ENCODE data around the gene CSTPP1. TPM values are rescaled to one million over a fixed set of nuclear protein-coding genes. Genes with fewer than 3 reads are reported as not detected.

Gene CSTPP1
- total and polyA plus RNA-seq, 2 donors (not counting 3 experiments of a cell fraction or from before 2014, with no cell fraction given), result 25.9 to 38.2 TPM

GRCh38 chr11:47055534-47055933 lies 119.0 kb downstream of the CSTPP1 start:
- ChIA-PET POLR2A (no interaction called here), CTCF (interaction anchor here (0.9 kb wide), 1 partner anchor 11 kb away, joined by 3 read pairs; no protein-coding TSS in a partner anchor)
- Histone ChIP-seq H3K9ac (replicated peaks; ENCODE audit: extremely low read depth, insufficient read depth, low read length) (no peak overlapping the region), H3K79me2 (ENCODE audit: control insufficient read depth, insufficient read depth, low read length) (no peaks in the 10 kb centered on the region), H3K4me2 (ENCODE audit: insufficient read depth, low read length) (no peak overlapping the region), H3K4me1 (ENCODE audit: control insufficient read depth, extremely low read depth, insufficient read depth, low read length) (peaks cover 5% of the 10 kb centered on the region), H3K4me3 (replicated peaks in 1 of 3; ENCODE audit: insufficient read depth in 1 of 3, low read depth in 1 of 3, low read length in 3 of 3) (no peak overlapping the region), H3K36me3 (ENCODE audit: control insufficient read depth in 2 of 2, extremely low read depth in 1 of 2, insufficient read depth in 2 of 2, low read length in 2 of 2) (no peaks in the 10 kb centered on the region), H3K27ac (ENCODE audit: insufficient read depth, low read depth, low read length) (no peak overlapping the region), H3K9me3 (replicated peaks; ENCODE audit: control insufficient read depth, insufficient read depth, low read length) (no peaks in the 10 kb centered on the region), H2AFZ (ENCODE audit: low read depth, low read length) (no peak overlapping the region), H4K20me1 (replicated peaks; ENCODE audit: control insufficient read depth, extremely low read depth, insufficient read depth, low read length) (no peaks in the 10 kb centered on the region), H3K9me1 (replicated peaks; ENCODE audit: control insufficient read depth, extremely low read depth, insufficient read depth, low read length) (no peaks in the 10 kb centered on the region), H3K27me3 (ENCODE audit: control insufficient read depth in 2 of 2, insufficient read depth in 2 of 2, low read length in 2 of 2) (no peaks in the 10 kb centered on the region)
- no peak for TF ChIP-seq FOS (IDR thresholded peaks at IDR 0.05; ENCODE audit: borderline replicate concordance, insufficient read depth, low read length)
- no peak for TF ChIP-seq POLR2A (IDR thresholded peaks at IDR 0.05; ENCODE audit: low read depth, low read length)
- no peak for TF ChIP-seq EZH2 (IDR thresholded peaks at IDR 0.05; ENCODE audit: borderline replicate concordance, low read depth, low read length, severe bottlenecking)
- TF ChIP-seq GATA2 (IDR thresholded peaks at IDR 0.05; ENCODE audit: insufficient read depth, insufficient read length, low read depth, low read length), result no peak
- no peak for TF ChIP-seq JUN (IDR thresholded peaks at IDR 0.05; ENCODE audit: borderline replicate concordance, insufficient read depth, insufficient read length, low read depth)
- intact Hi-C loops (cut with micrococcal nuclease), result no loop called here
- DNase-seq (ENCODE audit: low read depth, low spot score), result no peak
- dilution Hi-C loops (cut with MboI; ENCODE audit: extremely low pct_ligation_motif_present, low sequenced_read_pairs), result no loop called here
- FAIRE-seq, result no peak
- BruUV-seq (replicated peaks), result no TSS peak

- POLR2A ChIA-PET, result no interaction called here
- dilution Hi-C loops (cut with MboI; ENCODE audit: extremely low pct_ligation_motif_present, low sequenced_read_pairs) (no loop called here), intact Hi-C loops (cut with micrococcal nuclease) (no loop called here)
- BruUV-seq (replicated peaks), result no TSS peak
- Histone ChIP-seq H3K27ac (ENCODE audit: insufficient read depth, low read depth, low read length) (no peak overlapping the region), H3K4me3 (replicated peaks in 1 of 3; ENCODE audit: insufficient read depth in 1 of 3, low read depth in 1 of 3, low read length in 3 of 3) (no peak overlapping the region), H3K4me2 (ENCODE audit: insufficient read depth, low read length) (no peak overlapping the region), H3K9ac (replicated peaks; ENCODE audit: extremely low read depth, insufficient read depth, low read length) (no peak overlapping the region), H2AFZ (ENCODE audit: low read depth, low read length) (no peak overlapping the region), H3K79me2 (ENCODE audit: control insufficient read depth, insufficient read depth, low read length) (no peaks in the 10 kb centered on the region), H3K9me3 (replicated peaks; ENCODE audit: control insufficient read depth, insufficient read depth, low read length) (no peaks in the 10 kb centered on the region), H3K9me1 (replicated peaks; ENCODE audit: control insufficient read depth, extremely low read depth, insufficient read depth, low read length) (no peaks in the 10 kb centered on the region), H3K36me3 (ENCODE audit: control insufficient read depth in 2 of 2, extremely low read depth in 1 of 2, insufficient read depth in 2 of 2, low read length in 2 of 2) (no peaks in the 10 kb centered on the region), H3K27me3 (ENCODE audit: control insufficient read depth in 2 of 2, insufficient read depth in 2 of 2, low read length in 2 of 2) (no peaks in the 10 kb centered on the region), H3K4me1 (ENCODE audit: control insufficient read depth, extremely low read depth, insufficient read depth, low read length) (peaks cover 5% of the 10 kb centered on the region), H4K20me1 (replicated peaks; ENCODE audit: control insufficient read depth, extremely low read depth, insufficient read depth, low read length) (no peaks in the 10 kb centered on the region)
- CTCF ChIA-PET, result interaction anchor here (0.9 to 1.2 kb wide), 2 partner anchors 10 to 97 kb away, joined by 3 to 4 read pairs; no protein-coding TSS in a partner anchor
- TF ChIP-seq MYC (IDR thresholded peaks at IDR 0.05; ENCODE audit: low read depth, low read length), result no peak
- TF ChIP-seq GATA2 (IDR thresholded peaks at IDR 0.05; ENCODE audit: insufficient read depth, insufficient read length, low read depth, low read length), result no peak
- TF ChIP-seq POLR2AphosphoS5 (IDR thresholded peaks at IDR 0.05; ENCODE audit: insufficient read depth, low read depth, low read length), result no peak
- no peak for TF ChIP-seq EZH2 (IDR thresholded peaks at IDR 0.05; ENCODE audit: borderline replicate concordance, low read depth, low read length, severe bottlenecking)
- no peak for TF ChIP-seq JUN (IDR thresholded peaks at IDR 0.05; ENCODE audit: borderline replicate concordance, insufficient read depth, insufficient read length, low read depth)
- TF ChIP-seq MAX (IDR thresholded peaks at IDR 0.05; ENCODE audit: insufficient read depth, insufficient read length), result no peak
- no peak for TF ChIP-seq POLR2A (IDR thresholded peaks at IDR 0.05; ENCODE audit: low read depth, low read length)
- peak; percentile 39 for TF ChIP-seq FOS (IDR thresholded peaks at IDR 0.05; ENCODE audit: borderline replicate concordance, insufficient read depth, low read length)
- FAIRE-seq, result no peak
- peak; percentile 54 for DNase-seq (ENCODE audit: low read depth, low spot score)
Observed at GRCh38 chr11:47056261-47056915, 119.8 kb downstream of the CSTPP1 start.

Measured in endothelial cell of umbilical vein (primary cell).